OCI-LY3 (cell line): ENCODE data around the gene C3orf52.

ENCODE experiments used
- H2AFZ ChIP-seq: fragments of 200-600, 300-600 bp; shearing (Covaris generic); 2 replicates; pipeline ENCODE4 v1.6.0; 2014; ENCODE audit warnings: antibody characterized with exemption, low read depth, low read length
- H3K27ac ChIP-seq: fragments of 200-600, 300-600 bp; sonication (generic); 2 replicates; pipeline ENCODE4 v1.5.1; 2014; ENCODE audit warnings: mild to moderate bottlenecking, low read length, moderate library complexity, mixed read lengths
- H3K27me3 ChIP-seq: fragments of 200-600, 300-600 bp; sonication (generic); 2 replicates; pipeline ENCODE4 v1.6.1; 2014; ENCODE audit warnings: low read depth, low read length, mixed read lengths
- H3K36me3 ChIP-seq: fragments of 200-600, 300-600 bp; sonication (generic); replicated peaks from 2 replicates; pipeline ENCODE3; 2014; ENCODE audit warnings: low read depth, low read length, mixed read lengths
- H3K4me1 ChIP-seq: fragments of 300-600, 200-600 bp; sonication (generic); 2 replicates; pipeline ENCODE4 v1.6.1; 2014; ENCODE audit warnings: low read length, mixed read lengths
- H3K4me2 ChIP-seq: fragments of 200-600, 300-600 bp; sonication (generic); 2 replicates; pipeline ENCODE4 v1.6.1; 2014; ENCODE audit warnings: low read length, mixed read lengths
- H3K4me3 ChIP-seq: fragments of 300-600, 200-600 bp; sonication (generic); 2 replicates; pipeline ENCODE4 v1.5.1; 2014; ENCODE audit warnings: antibody characterized with exemption, mild to moderate bottlenecking, low read length, moderate library complexity
- H3K79me2 ChIP-seq: fragments of 300-600, 200-600 bp; shearing (Covaris generic); 2 replicates; pipeline ENCODE4 v1.6.1; 2014; ENCODE audit warnings: mild to moderate bottlenecking, low read length, mixed read lengths
- H3K9ac ChIP-seq: fragments of 300-600, 200-600 bp; shearing (Covaris generic); 2 replicates; pipeline ENCODE4 v1.6.0; 2014; ENCODE audit warnings: mild to moderate bottlenecking, low read length, moderate library complexity
- H3K9me3 ChIP-seq: fragments of 200-600, 300-600 bp; shearing (Covaris generic); 2 replicates; pipeline ENCODE4 v1.6.1; 2014; ENCODE audit warnings: low read length, mixed read lengths; ENCODE audit not compliant: insufficient read depth
- H4K20me1 ChIP-seq: fragments of 200-600, 300-600 bp; sonication (generic); 2 replicates; pipeline ENCODE4 v1.6.1; 2016; ENCODE audit warnings: low read length, mixed read lengths; ENCODE audit not compliant: insufficient read depth
- CTCF ChIP-seq: fragments of 200-600, 300-600 bp; sonication (generic); IDR thresholded peaks from 2 replicates; pipeline ENCODE4 v1.5.1; 2014; ENCODE audit warnings: antibody characterized with exemption, low read length, low read depth
- EZH2phosphoT487 ChIP-seq: fragments of 200-600 bp; shearing (Covaris generic); IDR thresholded peaks from 2 replicates; pipeline ENCODE4 v1.6.1; 2018; ENCODE audit warnings: antibody characterized with exemption, mixed run types, low read depth

The C3orf52 gene

GRCh38 chr3:112134335-112135124, 48.3 kb downstream of the C3orf52 start:
- Histone ChIP-seq H3K9me3 (no peaks in the 10 kb centered on the region), H3K27ac (no peak overlapping the region), H2AFZ (no peak overlapping the region), H3K9ac (no peak overlapping the region), H4K20me1 (no peaks in the 10 kb centered on the region), H3K27me3 (peaks cover 4% of the 10 kb centered on the region; the same call in 1 of the 2 replicates), H3K4me2 (peak overlapping the region; percentile 6; the same call in 1 of the 2 replicates), H3K79me2 (no peaks in the 10 kb centered on the region), H3K36me3 (no peaks in the 10 kb centered on the region), H3K4me1 (peaks cover 60% of the 10 kb centered on the region), H3K4me3 (no peak overlapping the region)
- TF ChIP-seq CTCF: no peak

DNA sequence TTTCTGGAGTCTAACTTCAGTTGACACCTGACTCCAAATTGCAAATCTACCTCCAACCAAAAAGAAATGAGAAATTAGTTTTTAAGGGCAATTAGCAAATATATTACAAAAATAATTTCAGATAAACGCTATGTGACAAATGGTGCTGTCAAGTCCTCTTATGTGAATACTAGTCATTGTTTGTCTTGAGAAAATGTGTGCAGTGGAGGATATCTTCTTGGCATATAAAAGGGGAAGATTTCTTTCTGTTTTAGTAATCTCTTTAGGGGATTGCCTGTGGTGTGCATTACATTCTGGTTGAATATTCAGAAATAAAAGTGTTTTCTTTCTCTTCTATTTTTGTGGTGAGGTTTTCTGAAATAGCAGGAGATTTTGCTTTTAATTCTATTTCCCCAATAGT, 49.9 kb downstream of the C3orf52 start:
- no peaks in the 10 kb centered on the region for H3K9me3 ChIP-seq
- peaks cover 58% of the 10 kb centered on the region for H3K4me1 ChIP-seq
- peak overlapping the region; percentile 53 for H3K4me2 ChIP-seq
- H3K79me2 ChIP-seq: no peaks in the 10 kb centered on the region
- H3K27me3 ChIP-seq: peaks cover 4% of the 10 kb centered on the region; the same call in 1 of the 2 replicates
- no peak for TF ChIP-seq EZH2phosphoT487
- no peak overlapping the region for H3K27ac ChIP-seq
- H2AFZ ChIP-seq: no peak overlapping the region
- H3K9ac ChIP-seq: no peak overlapping the region
- H3K36me3 ChIP-seq: no peaks in the 10 kb centered on the region
- no peaks in the 10 kb centered on the region for H4K20me1 ChIP-seq
- peak overlapping the region; percentile 23 for H3K4me3 ChIP-seq

GRCh38 chr3:112136959-112137693, 50.9 kb downstream of the C3orf52 start:
- H2AFZ ChIP-seq: 0 out of 2 replicates have a peak overlapping the region, but pooled peaks have one; percentile 8
- peak overlapping the region; percentile 53 for H3K4me2 ChIP-seq
- H3K27ac ChIP-seq: no peak overlapping the region
- peak overlapping the region; percentile 23; the same call in 1 of the 2 replicates for H3K4me3 ChIP-seq
- no peaks in the 10 kb centered on the region for H4K20me1 ChIP-seq
- no peaks in the 10 kb centered on the region for H3K36me3 ChIP-seq
- no peaks in the 10 kb centered on the region for H3K79me2 ChIP-seq
- TF ChIP-seq EZH2phosphoT487 (no peak), CTCF (peak; percentile 80)
- no peaks in the 10 kb centered on the region for H3K9me3 ChIP-seq
- no peak overlapping the region for H3K9ac ChIP-seq
- peaks cover 4% of the 10 kb centered on the region; the same call in 1 of the 2 replicates for H3K27me3 ChIP-seq
- H3K4me1 ChIP-seq: peaks cover 58% of the 10 kb centered on the region

DNA sequence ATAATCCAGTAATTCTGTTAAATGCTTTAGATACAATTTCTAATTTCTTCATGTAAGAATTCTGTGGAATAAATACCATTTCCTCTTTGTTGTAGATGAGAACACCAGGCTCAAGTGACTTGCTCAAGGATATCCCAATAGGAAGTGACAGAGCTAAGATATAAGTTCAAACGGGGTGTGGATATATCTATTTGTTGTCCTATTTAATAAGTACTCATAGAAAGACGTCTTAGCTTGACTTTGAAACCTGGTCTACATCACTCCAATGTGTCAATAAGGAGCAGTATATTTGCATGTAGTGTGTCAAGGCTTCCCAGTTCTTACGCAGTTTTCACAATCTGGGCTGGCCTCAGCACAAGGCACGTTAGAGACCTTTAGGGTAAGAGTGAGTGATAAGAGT, 51.6 kb downstream of the C3orf52 start:
- H3K9me3 ChIP-seq: no peaks in the 10 kb centered on the region
- H4K20me1 ChIP-seq: no peaks in the 10 kb centered on the region
- H3K27ac ChIP-seq: no peak overlapping the region
- TF ChIP-seq EZH2phosphoT487: no peak
- TF ChIP-seq CTCF: no peak
- H3K4me2 ChIP-seq: peak overlapping the region; percentile 18; the same call in 1 of the 2 replicates
- peaks cover 54% of the 10 kb centered on the region for H3K4me1 ChIP-seq
- no peaks in the 10 kb centered on the region for H3K79me2 ChIP-seq
- H3K36me3 ChIP-seq: no peaks in the 10 kb centered on the region
- no peak overlapping the region for H3K9ac ChIP-seq
- H3K27me3 ChIP-seq: peaks cover 4% of the 10 kb centered on the region; the same call in 1 of the 2 replicates
- no peak overlapping the region for H3K4me3 ChIP-seq
- H2AFZ ChIP-seq: no peak overlapping the region
